MM.1S (cell line): ENCODE data around the gene RAD1.

Experiments
- CTCF ChIP-seq: fragments of 300-600 bp; sonication (generic); IDR thresholded peaks from 2 replicates; pipeline ENCODE4 v1.5.1; 2016; ENCODE audit warnings: antibody characterized with exemption, low read length, mixed read lengths
- EZH2 ChIP-seq: fragments of 300-600 bp; sonication (generic); optimal IDR thresholded peaks from 2 replicates; pipeline ENCODE3; 2017; ENCODE audit warnings: low read depth, mild to moderate bottlenecking, antibody characterized with exemption, low read length, mixed read lengths
- EZH2phosphoT487 ChIP-seq: fragments of 300-600 bp; sonication (generic); IDR thresholded peaks from 2 replicates; pipeline ENCODE4 v1.6.1; 2018; ENCODE audit warnings: antibody characterized with exemption, low read length

GRCh38 chr5:34915139-34915855 lies at the start of gene RAD1, which contains the start of gene BRIX1:
- no peak for TF ChIP-seq EZH2
- no peak for TF ChIP-seq CTCF
- no peak for TF ChIP-seq EZH2phosphoT487
